ENCODE results near the gene FIGNL1.

FIGNL1 gene

DNA sequence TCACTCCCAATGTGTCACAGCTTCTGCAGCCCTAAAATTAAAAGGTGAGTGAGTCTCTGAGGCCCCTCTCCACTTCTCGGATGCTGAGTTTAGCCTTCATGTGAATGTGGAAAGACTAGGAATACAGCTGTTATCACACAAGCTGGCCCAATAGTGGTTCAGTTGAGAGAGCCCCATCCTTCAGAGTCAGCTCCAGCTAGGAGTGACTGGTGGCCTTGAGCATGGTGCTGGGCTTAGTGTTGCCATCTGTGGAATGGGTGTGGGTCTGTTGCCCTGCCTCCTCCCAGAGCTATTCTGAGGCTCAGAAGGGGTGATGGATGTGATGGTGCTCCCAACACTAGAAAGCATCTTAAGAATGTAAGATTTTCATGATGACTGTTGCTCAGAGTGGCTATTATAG lies 55.8 kb downstream of the FIGNL1 start:
- DNase-seq (ENCODE audit: low spot score) = no peak

Data from CD4-positive, alpha-beta T cell treated with Interleukin-15 for 4 hours (primary cell).